AML-193 (cell line): ENCODE data around the gene PCBP4.

ENCODE experiments used
- DNase-seq, 2 experiments: peaks; one replicate each; lab custom pipeline; 2025; lab: John Stamatoyannopoulos, UW

Gene PCBP4

GRCh38 chr3:51955175-51955892 lies 11.9 kb downstream of the PCBP4 start, which contains the start of gene GPR62:
TSS of gene GPR62 (plus strand) at chr3:51955381. CDS start at chr3:51955653, 272 bp downstream.
- DNase-seq = no peak

GRCh38 chr3:51954713-51955112 lies 12.5 kb downstream of the PCBP4 start:
- DNase-seq = no peak

- DNase-seq = peak; percentile 82 to 86
These were observed 13.1 kb downstream of the PCBP4 start for GRCh38 chr3:51954105-51954504.

- peak; percentile 78 to 80 for DNase-seq
These were observed 13.8 kb downstream of the PCBP4 start for GRCh38 chr3:51953445-51953844.

GRCh38 chr3:51950899-51951298 lies 16.4 kb downstream of the PCBP4 start:
- no peak for DNase-seq

- DNase-seq = no peak
These were observed 18.1 kb downstream of the PCBP4 start for GRCh38 chr3:51949121-51949520.

GRCh38 chr3:51948016-51948580 lies 19.2 kb downstream of the PCBP4 start:
- no peak for DNase-seq

GRCh38 chr3:51947215-51947900 lies 19.9 kb downstream of the PCBP4 start:
- DNase-seq = no peak

- no peak for DNase-seq
These were observed 20.5 kb downstream of the PCBP4 start for GRCh38 chr3:51946796-51947195.

GRCh38 chr3:51945926-51946705 lies 21.1 kb downstream of the PCBP4 start:
- no peak for DNase-seq

- no peak for DNase-seq
These were observed 22.0 kb downstream of the PCBP4 start for GRCh38 chr3:51945031-51945840.

GRCh38 chr3:51944451-51945021 lies 22.7 kb downstream of the PCBP4 start:
- no peak for DNase-seq

- DNase-seq = no peak
These were observed 23.5 kb downstream of the PCBP4 start for GRCh38 chr3:51943451-51944391.

GRCh38 chr3:51942603-51943450 lies 24.4 kb downstream of the PCBP4 start:
- DNase-seq = peak; percentile 31 to 37

- peak; percentile 100 for DNase-seq
These were observed 25.3 kb downstream of the PCBP4 start, which contains the start of the genes PARP3 and RRP9 for GRCh38 chr3:51941798-51942602. TSS of gene PARP3 (plus strand) at chr3:51942363. CDS start at chr3:51943356, 993 bp downstream. TSS of gene RRP9 (minus strand) at chr3:51941904. CDS start at chr3:51941867, 37 bp downstream.

- DNase-seq = no peak
These were observed 25.8 kb downstream of the PCBP4 start for GRCh38 chr3:51941463-51941797.

GRCh38 chr3:51940648-51941462 lies 26.4 kb downstream of the PCBP4 start:
- no peak for DNase-seq
